ENCODE measurements around the gene SETBP1. TPM values are rescaled to one million over a fixed set of nuclear protein-coding genes. Genes with fewer than 3 reads are reported as not detected.

Gene SETBP1
- total and polyA plus RNA-seq, 2 of the 8 experiments (the other 6 are each of a cell fraction or from before 2014, with no cell fraction given), result 2.0 to 6.5 TPM

- POLR2A ChIA-PET (ENCODE audit: partially characterized antibody), result no interaction called here
These were observed 20.9 kb upstream of the SETBP1 start for GRCh38 chr18:44659771-44660170.

More at GRCh38 chr18:44659771-44660170, 20.9 kb upstream of the SETBP1 start:
- CTCF ChIA-PET (ENCODE audit: partially characterized antibody), result no interaction called here
- Histone ChIP-seq H3K79me2 (ENCODE audit: control insufficient read depth in 1 of 2, insufficient read depth in 2 of 2, low read length in 2 of 2) (no peaks in the 10 kb centered on the region), H4K91ac (replicated peaks; ENCODE audit: insufficient read length, low read length) (no peak overlapping the region), H4K5ac (ENCODE audit: insufficient read length, low read depth, low read length) (no peak overlapping the region), H3K36me3 (ENCODE audit: control insufficient read depth in 2 of 4, insufficient read depth in 4 of 4, low read length in 3 of 4) (no peaks in the 10 kb centered on the region), H3K27me3 (replicated peaks in 1 of 4; ENCODE audit: control insufficient read depth in 3 of 4, extremely low read depth in 1 of 4, insufficient read depth in 3 of 4, low read length in 3 of 4) (no peaks in the 10 kb centered on the region), H3K4ac (replicated peaks; ENCODE audit: insufficient read length, low read depth, low read length) (no peak overlapping the region), H2BK15ac (ENCODE audit: low read length) (no peak overlapping the region), H3K14ac (ENCODE audit: insufficient read length) (no peak overlapping the region), H3K79me1 (ENCODE audit: low read depth, low read length) (no peaks in the 10 kb centered on the region), H3K9ac (replicated peaks in 1 of 4; ENCODE audit: extremely low read depth in 1 of 4, low read depth in 3 of 4, low read length in 3 of 4) (no peak overlapping the region), H2BK12ac (ENCODE audit: low read depth, low read length) (no peak overlapping the region), H3K56ac (replicated peaks; ENCODE audit: insufficient read length, low read depth, low read length) (no peak overlapping the region), H4K20me1 (replicated peaks in 1 of 2; ENCODE audit: control insufficient read depth in 1 of 2, insufficient read depth in 2 of 2, low read length in 2 of 2) (no peaks in the 10 kb centered on the region), H2BK120ac (replicated peaks; ENCODE audit: low read depth, low read length) (no peak overlapping the region), H2BK20ac (ENCODE audit: low read length) (no peak overlapping the region), H3K18ac (ENCODE audit: extremely low read depth, low read length) (no peak overlapping the region), H3K23ac (ENCODE audit: insufficient read length) (no peak overlapping the region), H3K4me1 (replicated peaks in 1 of 4; ENCODE audit: control insufficient read depth in 3 of 4, insufficient read depth in 4 of 4, low read length in 3 of 4) (no peaks in the 10 kb centered on the region), H3K27ac (ENCODE audit: low read depth, low read length) (no peak overlapping the region), H2AFZ (ENCODE audit: low read length) (no peak overlapping the region), H3K23me2 (ENCODE audit: low read depth, low read length) (no peaks in the 10 kb centered on the region), H3K9me3 (ENCODE audit: insufficient read depth in 2 of 2, low read depth in 1 of 2, low read length in 1 of 2) (no peaks in the 10 kb centered on the region), H3K4me2 (ENCODE audit: insufficient read depth in 1 of 2, low read depth in 2 of 2, low read length in 2 of 2) (no peak overlapping the region), H2AK5ac (ENCODE audit: low read depth, low read length) (no peak overlapping the region), H2BK5ac (ENCODE audit: low read depth, low read length) (no peak overlapping the region), H4K8ac (ENCODE audit: extremely low read depth, insufficient read depth, low read length) (no peak overlapping the region), H3K4me3 (ENCODE audit: extremely low read depth in 1 of 4, insufficient read depth in 2 of 4, low read depth in 3 of 4, low read length in 4 of 4) (no peak overlapping the region)
- no peak for DNase-seq (ENCODE audit: low read depth in 1 of 2, low spot score in 2 of 2)
- no peak for FAIRE-seq
- TF ChIP-seq YY1 (IDR thresholded peaks at IDR 0.05; ENCODE audit: low read depth, low read length) (no peak), RXRA (IDR thresholded peaks at IDR 0.05; ENCODE audit: insufficient read depth, low read depth, low read length) (no peak), ATF2 (IDR thresholded peaks at IDR 0.05; ENCODE audit: low read length) (no peak), TBP (IDR thresholded peaks at IDR 0.05; ENCODE audit: low read depth, low read length) (no peak), JUN (IDR thresholded peaks at IDR 0.05; ENCODE audit: low read depth, low read length) (no peak), EGR1 (IDR thresholded peaks at IDR 0.05; ENCODE audit: borderline replicate concordance, low read depth, low read length) (no peak), CBX5 (IDR thresholded peaks at IDR 0.05; ENCODE audit: low read depth, low read length) (no peak), SAP30 (IDR thresholded peaks at IDR 0.05; ENCODE audit: insufficient read depth, insufficient replicate concordance, low read length) (no peak), CHD2 (IDR thresholded peaks at IDR 0.05; ENCODE audit: low read length) (no peak), BACH1 (IDR thresholded peaks at IDR 0.05; ENCODE audit: low read length) (no peak)

Data from H1 (cell line).